IPS-NIHi7 (cell line): ENCODE measurements around the gene CLIP3.
A peak's percentile ranks its signal among the peaks of the same experiment; 100 is the strongest.
"Not testable (repeated sequence)": the region's sequence is repeated elsewhere in the genome, so short reads cannot be mapped to it uniquely, and the experiment has no call there.

Source experiments
- DNase-seq: peaks from one replicate; pipeline ENCODE4 v3.0.0; 2012; ENCODE audit warnings: mixed read lengths; ENCODE audit errors: extremely low spot score

The CLIP3 gene

GRCh38 chr19:36032251-36033104 lies at the start of gene CLIP3:
TSS of gene CLIP3 (minus strand) at chr19:36032873. CDS start at chr19:36032357, 516 bp downstream.
- peak; percentile 99 for DNase-seq

GRCh38 chr19:36081894-36082293 lies 49.2 kb upstream of the CLIP3 start:
- no peak for DNase-seq

GRCh38 chr19:36081385-36081784 lies 48.7 kb upstream of the CLIP3 start:
- DNase-seq, result no peak

- DNase-seq, result no peak
Observed at GRCh38 chr19:36079389-36079945, 46.8 kb upstream of the CLIP3 start.

GRCh38 chr19:36073121-36073876 lies 40.6 kb upstream of the CLIP3 start:
- no peak for DNase-seq

GRCh38 chr19:36072081-36072480 lies 39.4 kb upstream of the CLIP3 start:
- DNase-seq, result no peak

- not testable (repeated sequence) for DNase-seq
Observed at GRCh38 chr19:36068810-36069499, 36.3 kb upstream of the CLIP3 start.

GRCh38 chr19:36067681-36068080 lies 35.0 kb upstream of the CLIP3 start:
- no peak for DNase-seq

- no peak for DNase-seq
Observed at GRCh38 chr19:36064826-36065225, 32.2 kb upstream of the CLIP3 start.

- DNase-seq, result no peak
Observed at GRCh38 chr19:36061367-36061766, 28.7 kb upstream of the CLIP3 start.

- DNase-seq, result peak; percentile 77
Observed at GRCh38 chr19:36060430-36060829, 27.8 kb upstream of the CLIP3 start.

- DNase-seq, result no peak
Observed at GRCh38 chr19:36059180-36059910, 26.7 kb upstream of the CLIP3 start.

- DNase-seq, result no peak
Observed at GRCh38 chr19:36058481-36059179, 26.0 kb upstream of the CLIP3 start.

- peak; percentile 99 for DNase-seq
Observed at GRCh38 chr19:36054733-36055686, 22.3 kb upstream of the CLIP3 start, which contains the start of gene WDR62. TSS of gene WDR62 (plus strand) at chr19:36054897. CDS start at chr19:36054972, 75 bp downstream.

- DNase-seq, result peak; percentile 98
Observed at GRCh38 chr19:36054119-36054732, 21.6 kb upstream of the CLIP3 start, which contains the start of gene THAP8. TSS of gene THAP8 (minus strand) at chr19:36054285. CDS start at chr19:36054217, 68 bp downstream.

- no peak for DNase-seq
Observed at GRCh38 chr19:36051637-36052036, 19.0 kb upstream of the CLIP3 start.

- peak; percentile 84 for DNase-seq
Observed at GRCh38 chr19:36051236-36051635, 18.6 kb upstream of the CLIP3 start.

GRCh38 chr19:36049080-36049698 lies 16.5 kb upstream of the CLIP3 start:
- DNase-seq, result no peak
